Stimulated activated CD4-positive, alpha-beta T cell treated with anti-CD3 and anti-CD28 coated beads, Interleukin-4, amount 100 ng/mL, for 4 hours (primary cell): Measurements from ENCODE around the gene FRAS1.

ENCODE experiments used
- DNase-seq, 2 experiments: peaks; one replicate each; pipeline ENCODE4 v3.0.0-alpha.2; 2020

FRAS1 gene

DNA sequence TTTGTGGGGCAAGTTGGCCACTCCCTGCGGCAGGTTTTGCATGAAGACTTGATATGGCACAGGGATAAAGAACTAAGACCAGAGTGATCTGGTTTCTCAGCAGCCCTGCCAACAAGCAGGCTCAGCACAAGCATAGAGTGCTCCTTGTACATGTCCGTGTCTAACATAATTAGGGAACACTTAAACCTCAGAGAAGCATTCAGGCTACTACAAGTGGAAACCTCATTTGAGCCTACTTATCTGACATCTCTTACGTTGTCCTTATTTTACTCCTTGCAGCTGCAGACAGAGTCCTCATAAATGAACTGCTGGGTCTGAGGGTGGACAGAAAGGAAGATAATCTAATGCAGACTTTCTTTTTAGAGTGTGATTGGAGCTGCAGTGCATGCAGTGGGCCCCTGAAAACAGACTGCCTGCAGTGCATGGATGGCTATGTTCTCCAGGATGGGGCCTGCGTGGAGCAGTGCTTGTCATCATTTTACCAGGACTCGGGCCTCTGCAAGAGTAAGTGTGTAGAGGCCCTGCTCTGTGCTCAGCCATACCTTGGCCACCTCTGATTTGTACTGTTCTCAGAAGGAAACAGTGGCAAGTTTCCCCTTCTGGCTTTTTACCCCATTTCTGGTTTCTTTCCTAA is 315.3 kb downstream of the FRAS1 start:
- no peak for DNase-seq

DNA sequence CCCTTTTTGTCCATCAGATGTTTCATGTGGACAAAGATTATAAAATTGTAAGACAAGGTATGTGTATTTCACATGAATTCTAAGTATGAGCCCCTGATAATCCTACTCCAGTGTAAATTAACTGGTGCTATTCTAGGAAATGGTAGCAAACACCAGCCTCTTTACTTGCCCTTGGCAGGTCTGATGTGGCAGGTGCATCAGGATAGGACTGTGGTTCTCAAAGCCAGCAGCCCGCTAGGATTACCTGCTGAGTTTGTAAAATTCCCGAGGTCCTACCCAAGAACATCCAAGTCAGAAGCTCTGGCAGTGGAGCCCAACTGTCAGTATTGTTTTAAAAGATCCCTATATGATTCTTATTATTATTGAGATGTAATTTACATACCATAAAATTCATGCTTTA is 320.4 kb downstream of the FRAS1 start:
- DNase-seq = no peak

DNA sequence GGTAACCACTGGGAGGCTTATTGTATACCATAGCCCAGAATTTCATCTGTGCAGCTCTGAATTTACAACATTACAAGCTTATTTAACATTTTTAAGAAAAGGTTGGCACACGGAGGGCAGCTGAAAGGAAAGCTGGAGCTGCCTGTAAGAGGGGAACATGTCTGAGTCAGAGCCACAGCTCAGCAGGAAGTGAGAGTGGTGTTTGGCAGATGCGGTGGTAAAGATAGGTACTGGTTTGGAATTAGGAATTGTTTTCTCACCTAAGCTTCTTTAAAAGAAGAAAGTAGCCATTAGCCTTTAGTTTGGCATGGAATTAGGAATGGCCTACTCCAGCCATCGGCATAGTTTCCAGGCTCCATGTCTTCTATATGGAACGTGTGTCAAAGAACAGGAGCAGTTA is 321.9 kb downstream of the FRAS1 start:
- DNase-seq = no peak

DNA sequence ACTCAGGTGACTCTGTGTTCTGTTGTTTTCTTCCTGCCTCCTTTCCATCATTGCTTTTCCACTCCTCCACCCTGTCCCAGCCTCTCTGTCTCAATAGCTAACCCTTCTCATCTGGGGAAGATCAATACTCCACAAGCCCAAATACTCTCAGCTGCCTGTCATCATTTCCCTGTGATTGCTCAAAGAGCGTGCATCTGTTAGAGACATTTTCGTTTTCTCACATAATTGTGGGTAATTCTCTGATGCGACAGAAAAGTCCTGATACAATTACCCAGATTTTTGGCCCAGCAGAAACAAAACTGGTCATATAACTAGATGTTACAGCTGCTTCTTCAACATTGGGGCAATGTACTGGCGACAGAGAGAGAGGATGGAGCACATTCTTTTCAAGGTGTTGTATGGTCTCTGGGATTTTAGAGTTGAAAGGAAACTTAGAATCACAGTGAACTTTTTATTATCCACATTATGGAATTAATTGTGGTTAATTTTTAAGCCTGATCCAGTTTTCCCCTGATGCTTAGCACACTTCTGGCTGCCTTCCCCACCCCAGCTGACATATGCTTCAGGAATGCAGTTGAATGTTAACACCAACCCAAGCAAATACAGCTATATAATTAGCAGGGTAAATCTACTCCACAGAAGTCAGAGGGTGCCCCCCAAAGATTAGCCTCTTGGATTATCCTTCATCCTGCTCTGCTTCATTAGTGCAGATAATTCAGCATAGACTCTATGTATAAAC is 323.0 kb downstream of the FRAS1 start:
- DNase-seq = no peak

DNA sequence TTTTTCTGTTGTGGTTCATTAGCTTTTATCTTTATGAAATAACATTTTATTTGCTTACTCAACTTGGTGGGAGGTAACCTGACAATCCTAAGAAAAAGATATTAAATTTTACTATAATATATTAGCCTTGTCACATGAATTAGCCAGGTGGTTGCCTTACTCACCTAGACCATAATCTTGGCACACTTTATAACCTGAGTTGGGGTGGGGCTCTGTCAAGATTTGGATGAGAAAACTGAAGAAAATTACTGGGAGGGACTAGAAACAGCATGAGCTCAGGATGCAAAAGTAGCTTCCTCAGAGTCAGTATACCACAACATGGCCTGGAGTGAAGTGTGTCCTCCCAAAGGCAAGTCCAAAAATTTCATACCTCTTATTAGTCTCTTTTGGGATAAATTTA is 329.6 kb downstream of the FRAS1 start:
- DNase-seq = no peak

DNA sequence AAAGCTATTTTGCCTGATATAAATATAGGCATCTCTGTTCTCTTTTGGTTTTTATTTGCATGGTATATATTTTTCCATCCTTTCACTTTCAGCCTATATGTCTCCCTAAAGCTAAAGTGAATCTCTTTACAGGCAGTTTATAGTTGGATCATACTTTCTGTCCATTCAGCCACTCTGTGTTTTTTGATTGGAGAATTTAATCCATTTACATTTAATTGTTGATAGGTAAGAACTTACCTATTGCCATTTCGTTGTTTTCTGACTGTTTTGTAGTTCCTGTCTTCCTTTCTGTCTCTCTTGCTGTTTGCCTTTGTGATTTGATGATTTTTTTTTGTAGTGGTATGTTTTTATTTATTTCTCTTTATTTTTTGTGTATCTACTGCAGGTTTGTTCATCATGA is 338.5 kb downstream of the FRAS1 start:
- DNase-seq = no peak

DNA sequence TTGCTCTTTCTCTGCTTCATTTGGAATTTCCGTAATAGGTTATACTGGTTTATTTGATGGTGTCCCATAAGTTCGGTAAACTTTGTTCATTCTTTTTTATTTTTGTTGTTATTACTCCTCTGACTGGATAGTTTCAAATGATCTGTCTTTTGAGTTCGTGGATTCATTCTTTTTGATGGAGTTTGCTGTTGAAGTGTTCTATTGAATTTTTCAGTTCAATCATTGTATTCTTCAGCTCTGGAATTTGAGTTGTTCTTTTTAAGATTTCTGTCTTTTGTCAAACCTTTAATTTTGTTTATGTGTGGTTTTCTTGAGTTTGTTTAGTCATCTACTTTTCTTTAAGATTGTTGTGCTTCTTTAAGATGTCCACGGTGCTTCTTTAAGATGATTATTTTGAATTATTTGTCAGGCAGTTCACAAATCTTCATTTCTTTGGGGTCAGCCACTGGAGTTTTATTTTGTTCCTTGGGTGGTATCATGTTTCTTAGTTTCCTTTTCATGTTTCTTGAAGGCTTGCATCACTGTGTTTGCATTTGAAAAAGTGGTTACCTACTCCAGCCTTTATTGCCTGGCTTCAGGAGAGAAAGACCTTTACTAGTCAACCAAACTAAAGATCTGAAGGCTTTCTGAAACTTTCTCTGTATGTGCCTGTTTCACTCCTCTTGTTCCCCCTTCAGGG is 339.6 kb downstream of the FRAS1 start:
- DNase-seq = no peak

DNA sequence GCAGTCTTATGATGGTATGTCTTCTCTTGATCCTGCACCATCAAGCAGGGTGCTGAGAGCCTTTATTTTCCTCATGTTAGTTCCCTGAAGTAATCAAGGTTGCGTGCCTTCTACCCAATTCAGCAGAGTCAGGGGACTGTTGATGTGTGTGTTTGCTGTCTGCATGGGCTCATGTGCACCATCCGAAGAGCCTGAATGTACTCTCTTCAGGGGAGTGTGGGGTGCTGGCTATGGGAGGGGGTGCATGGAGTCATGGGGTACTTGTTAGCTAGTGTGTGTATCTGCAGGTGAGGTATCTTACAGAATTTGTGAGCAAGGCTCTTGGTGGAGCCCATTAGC is 340.1 kb downstream of the FRAS1 start:
- DNase-seq = no peak

DNA sequence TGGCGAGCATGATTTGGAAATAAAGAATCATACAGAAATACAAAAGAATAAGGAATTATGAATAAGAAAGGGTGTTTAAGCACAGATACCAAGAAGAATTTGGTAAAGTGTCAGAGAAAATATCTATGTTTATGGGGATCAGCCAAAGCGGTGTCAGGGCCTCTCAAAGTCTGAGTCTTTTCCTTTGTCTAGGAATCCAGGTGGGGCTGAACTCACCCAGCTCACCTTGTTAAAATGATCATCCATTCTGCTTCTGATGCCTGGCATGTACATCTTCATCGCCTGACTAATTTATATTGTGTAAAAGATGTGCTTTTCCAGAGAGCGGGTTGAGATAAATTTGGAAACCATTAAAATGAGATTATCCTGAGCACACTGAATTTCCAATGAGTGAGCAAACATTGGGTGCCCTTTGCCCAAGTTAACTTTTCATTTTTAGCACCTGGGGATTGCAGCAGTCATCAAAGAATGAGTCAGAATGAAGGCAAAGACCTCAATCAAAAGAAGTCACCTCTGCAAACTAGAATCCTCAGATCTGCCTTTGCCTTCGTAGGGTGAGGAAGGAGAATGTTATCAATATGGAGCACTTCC is 352.6 kb downstream of the FRAS1 start:
- no peak for DNase-seq

DNA sequence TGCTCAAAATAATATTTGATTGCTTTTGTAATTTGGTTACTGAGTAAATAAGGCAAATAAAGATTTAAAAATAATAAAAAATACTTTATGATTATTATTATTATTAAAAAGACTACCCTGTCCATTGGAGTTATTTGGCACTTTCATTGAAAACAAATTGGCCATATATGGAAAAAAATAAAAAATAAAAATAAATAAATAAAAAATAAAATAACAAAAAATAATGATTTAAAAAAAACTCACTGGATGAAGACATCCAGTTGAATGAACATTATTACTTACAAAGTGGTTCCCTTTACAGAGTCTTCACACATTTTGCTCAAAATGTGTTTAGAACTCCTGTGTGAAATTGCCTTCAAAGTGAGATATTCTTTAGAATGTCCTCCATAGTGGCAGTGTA is 353.1 kb downstream of the FRAS1 start:
- DNase-seq = no peak

DNA sequence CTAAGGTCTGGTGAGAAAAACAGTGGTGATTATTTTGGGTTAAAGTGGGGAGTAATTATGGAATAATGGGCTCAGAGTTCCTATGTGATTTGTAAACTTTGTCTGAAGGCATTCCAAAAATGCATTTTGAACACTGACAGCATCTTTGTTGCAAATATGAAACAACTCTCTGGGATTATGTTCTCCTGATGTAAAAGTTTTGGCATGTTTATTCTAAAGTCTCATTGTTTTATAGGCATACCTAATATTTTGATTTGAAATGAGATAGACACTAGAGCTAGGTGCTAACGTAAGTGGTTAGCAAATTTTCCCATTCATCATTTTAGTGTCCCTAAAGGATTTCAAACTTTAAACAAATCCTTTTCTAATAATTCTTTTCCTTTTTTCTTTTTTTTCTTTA is 353.6 kb downstream of the FRAS1 start:
- DNase-seq = no peak

DNA sequence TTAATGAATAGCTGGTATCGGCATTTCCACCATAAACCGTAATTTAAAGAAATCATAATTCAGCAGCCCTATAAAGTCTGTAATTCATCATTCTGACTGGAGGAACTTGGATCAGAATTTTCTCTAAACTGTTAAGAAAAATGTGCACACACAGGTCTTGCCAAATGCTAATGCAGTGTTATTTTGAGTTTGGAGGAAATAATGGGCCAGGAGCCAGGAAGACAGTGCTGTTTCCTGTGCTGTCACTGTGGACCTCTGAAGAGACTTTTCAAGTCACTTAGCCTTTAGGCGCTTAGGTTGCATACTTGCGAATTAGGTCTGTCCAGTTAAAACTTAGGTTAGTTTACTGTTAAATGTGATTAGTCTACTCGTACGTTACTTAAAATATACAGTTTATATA is 357.0 kb downstream of the FRAS1 start:
- no peak for DNase-seq

DNA sequence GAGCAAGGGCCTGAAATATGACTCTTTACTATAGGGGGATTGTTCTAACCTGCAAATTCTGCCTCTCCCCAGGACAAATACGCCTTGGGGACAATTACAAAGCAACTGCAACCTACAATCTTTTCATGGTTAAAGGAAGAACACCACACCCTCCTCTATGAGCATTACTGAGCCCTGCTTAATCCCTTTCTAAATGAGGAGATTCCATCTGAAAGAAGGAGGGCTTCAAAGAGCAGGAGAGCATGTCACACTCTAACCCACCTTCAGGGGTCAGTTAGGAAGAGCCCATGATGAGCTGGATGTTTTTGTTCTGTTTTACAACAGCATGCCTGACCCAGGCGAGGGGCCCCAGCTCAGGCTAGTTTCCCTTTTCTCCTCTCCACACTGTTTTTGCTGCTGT is 360.5 kb downstream of the FRAS1 start:
- no peak for DNase-seq

DNA sequence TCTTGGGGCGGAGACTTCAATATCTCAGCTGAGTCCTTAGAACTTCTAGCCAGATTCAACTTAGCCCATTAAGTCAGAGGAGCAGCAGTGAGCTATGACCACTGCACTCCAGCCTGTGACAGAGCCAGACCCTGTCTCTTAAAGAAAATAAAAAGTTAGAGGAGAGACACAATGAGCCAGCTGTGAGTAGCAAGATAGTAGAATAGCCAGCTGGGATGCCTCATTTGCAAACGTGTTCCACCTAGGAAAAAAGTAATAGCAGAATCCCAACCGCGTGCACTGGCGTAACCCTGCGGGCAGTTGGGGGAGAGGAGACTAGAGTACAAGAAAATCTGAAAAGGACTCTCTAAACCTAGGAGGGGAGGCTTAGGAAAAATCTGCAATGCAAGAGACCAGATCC is 361.3 kb downstream of the FRAS1 start:
- DNase-seq = no peak

DNA sequence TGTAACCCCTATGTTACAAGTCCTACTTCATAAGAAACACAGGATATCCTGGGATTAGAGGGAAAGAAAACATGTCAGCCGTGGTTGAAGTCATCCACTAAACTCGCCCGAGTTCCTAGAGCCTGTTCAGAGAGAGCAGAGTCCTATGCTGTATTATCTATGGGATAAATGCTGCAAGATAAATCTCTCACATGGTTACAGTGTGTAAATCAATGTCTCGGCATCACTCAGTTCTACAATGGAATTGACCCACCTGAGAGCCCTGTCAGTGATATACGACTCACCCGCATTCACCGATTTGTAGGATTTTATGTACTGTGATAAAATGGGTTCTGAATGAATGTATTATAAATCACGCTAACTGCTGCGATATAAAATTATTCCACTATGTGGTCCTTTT is 366.7 kb downstream of the FRAS1 start:
- no peak for DNase-seq

DNA sequence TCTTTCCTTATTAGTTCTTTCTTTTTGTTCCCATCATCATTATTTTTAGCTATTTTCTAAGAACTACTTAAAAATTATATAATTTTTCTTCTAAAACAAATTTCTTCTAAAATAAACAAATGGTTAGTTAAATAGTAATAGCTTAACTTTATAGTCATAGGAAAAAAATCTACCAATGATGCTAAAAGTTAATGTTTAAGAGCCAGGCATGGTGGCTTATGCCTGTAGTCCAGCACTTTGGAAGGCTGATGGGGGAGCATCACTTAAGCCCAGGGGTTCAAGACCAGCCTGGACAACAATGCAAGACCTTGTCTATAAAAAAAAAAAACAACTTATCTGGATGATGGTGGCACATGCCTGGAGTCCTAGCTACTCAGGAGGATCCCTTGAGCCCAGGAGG is 367.3 kb downstream of the FRAS1 start:
- no peak for DNase-seq

DNA sequence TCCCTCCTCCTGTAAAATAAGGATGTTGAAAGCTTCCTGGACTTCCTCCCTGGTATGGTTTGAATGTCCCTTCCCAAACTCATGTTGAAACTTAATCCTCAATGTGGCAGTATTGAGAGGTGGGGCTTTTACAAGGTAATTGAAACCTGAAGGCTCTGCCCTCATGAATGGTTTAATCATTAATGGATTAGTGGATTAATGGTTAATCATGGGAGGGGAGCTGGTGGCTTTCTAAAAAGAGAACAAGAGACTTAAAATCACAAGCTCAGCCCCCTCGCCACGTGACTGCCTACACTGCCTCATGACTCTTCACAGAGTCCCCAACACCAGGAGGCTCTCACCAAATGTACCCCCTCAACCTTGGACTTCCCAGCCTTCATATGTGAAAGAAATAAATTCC is 369.8 kb downstream of the FRAS1 start:
- no peak for DNase-seq

DNA sequence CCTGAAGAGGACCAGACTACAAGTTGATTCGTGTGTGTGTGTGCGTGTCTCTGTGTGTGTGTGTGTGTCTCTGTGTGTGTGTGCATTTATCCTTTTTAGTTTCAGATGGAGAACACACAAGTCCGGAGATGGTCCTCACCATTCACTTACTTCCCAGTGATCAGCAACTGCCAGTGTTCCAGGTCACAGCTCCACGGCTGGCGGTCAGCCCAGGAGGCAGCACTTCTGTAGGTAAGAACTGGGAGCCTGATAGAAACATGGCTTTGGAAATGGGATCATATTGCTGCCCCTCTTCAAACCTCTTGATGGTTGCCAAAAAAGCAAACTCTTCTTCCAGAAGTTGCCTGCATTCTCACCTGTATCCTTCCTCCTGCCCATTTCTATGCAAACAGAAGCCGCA is 371.9 kb downstream of the FRAS1 start:
- no peak for DNase-seq

DNA sequence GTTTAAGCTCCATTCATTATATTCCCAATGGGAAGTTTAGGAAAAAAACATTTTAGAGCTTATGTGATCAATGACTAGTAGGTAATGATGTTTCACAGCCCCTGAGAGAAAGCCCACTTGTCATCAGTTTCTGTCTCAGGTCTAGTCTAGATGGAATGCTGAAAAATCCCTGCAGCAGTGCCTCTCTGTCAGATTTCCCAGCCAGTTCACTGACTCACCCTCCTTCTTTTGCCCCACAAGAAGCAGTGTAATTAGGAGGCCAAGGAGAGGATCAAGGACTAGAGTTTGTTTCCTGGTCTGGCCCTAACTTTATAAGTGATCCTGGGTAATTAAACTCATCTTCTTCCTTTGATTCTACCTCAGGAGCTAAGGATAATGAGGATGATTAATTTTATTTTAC is 375.8 kb downstream of the FRAS1 start:
- DNase-seq = no peak

DNA sequence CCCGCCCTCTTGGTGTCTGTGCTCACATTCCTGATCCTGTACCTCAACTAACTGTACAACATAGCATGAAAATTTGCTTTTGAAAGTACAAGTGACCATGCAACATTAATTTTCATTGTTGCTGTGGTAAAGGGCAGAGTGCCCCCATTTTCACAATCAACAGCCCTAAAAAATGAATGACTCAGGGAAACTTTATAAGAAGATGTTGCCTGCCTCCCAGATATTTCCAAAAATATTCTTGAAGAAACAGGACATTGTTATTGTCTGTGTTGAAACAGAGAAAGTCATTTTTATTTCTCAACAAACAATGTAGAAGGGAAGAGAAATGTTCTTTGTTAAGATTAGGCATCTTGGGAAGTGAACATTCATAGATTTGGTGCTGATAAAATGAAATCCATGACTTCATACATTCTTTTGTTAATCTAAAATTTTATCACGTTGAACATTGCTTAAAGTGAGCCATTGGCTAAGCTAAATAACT is 380.5 kb downstream of the FRAS1 start:
- no peak for DNase-seq

DNA sequence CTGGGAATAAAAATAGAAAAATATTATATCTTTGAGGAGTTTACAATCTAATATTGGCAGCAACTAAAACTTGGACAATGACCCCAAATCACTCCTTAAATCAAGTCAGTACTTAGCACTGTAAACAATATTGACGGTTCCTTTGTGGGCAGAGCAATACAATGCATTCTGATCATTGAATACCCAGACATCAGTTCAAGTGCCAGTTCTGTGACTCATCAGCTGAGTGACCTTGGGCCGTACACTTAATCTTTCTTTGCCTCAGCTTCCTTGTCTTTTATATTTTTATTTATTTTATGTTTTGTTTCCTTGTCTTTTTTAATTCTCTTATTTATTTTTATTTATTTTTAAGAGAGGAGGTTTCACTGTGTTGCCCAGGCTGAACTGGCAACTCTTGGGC is 382.2 kb downstream of the FRAS1 start:
- no peak for DNase-seq

DNA sequence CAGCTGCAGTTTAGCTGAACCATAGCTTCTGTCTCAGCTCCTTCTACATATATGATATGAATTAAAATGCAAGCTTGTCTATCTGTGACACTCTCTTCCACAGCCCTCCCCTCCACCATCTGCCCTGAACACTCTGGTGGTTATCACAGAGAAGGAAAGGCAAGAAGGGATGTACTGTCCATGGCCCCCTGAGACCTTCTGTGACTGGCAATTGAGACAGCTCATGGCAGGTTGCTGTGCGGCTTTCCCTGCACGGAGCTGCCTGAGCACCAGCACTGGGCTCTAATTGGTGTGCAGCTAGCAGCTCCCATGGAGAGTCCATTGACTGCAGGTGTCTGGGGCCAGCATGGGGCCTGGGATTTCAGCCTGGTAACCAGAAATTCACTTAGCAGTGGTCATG is 384.6 kb downstream of the FRAS1 start:
- no peak for DNase-seq

DNA sequence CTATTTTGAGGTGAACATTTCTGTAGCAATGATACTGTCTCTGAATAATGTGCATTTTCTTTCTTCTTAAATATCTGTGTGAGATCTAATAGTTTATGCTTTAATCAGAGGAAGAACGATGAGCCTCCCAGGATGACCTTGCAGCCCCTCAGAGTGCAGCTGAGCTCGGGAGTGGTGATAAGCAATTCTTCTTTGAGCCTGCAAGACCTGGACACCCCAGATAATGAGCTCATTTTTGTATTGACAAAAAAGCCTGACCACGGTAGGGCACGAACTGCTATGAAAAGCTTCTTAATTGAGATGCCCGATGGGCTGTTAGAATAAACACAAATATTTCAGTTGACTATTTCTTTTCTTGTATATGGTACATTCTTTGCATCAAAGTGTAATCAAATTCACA is 389.5 kb downstream of the FRAS1 start:
- DNase-seq = no peak

DNA sequence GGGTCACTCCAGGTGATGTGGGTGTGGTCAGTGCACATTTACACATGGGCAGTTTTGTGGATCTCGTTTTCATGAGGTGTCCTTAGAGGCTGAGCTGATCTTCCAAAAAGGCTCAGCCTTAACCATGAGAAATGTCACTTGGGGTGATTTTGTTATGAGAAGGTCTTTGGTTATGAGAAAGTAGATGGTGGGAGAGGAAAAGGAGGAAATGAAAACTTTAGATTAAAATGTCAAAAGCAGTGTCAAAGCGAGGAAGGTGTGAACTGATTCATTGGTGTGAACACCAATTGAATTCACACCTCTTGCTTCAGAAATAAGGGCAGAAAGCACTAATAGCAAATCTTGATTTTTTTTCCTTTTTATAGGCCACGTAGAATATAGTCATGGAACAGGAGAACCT is 394.3 kb downstream of the FRAS1 start:
- DNase-seq = no peak
